Transverse colon (tissue), 4 donors: ENCODE data around the gene ASCL5.

Experiments
- POLR2A ChIP-seq: fragments of 450-650 bp; IDR thresholded peaks from one replicate; pipeline ENCODE4 v1.6.1; 2016; ENCODE audit warnings: antibody characterized with exemption, mild to moderate bottlenecking, moderate library complexity
- POLR2AphosphoS5 ChIP-seq, 3 donors: sonication (generic); formaldehyde crosslinking; IDR thresholded peaks; one replicate each; pipeline ENCODE4 v1.6.1; 2016; ENCODE audit warnings: antibody characterized with exemption in 3 of 3
- TF ChIP-seq, protein P1 (sequence below), 5 experiments: fragments of 200-600 bp in 3 of 5; fragments of 450-650 bp in 2 of 5; sonication (generic) in 3 of 5; IDR thresholded peaks; 1 replicate in 2 of 5; 2 replicates in 3 of 5; pipeline ENCODE4 v1.5.1; 2016 to 2017; ENCODE audit warnings: antibody characterized with exemption in 5 of 5, inconsistent platforms in 3 of 5, mild to moderate bottlenecking in 2 of 5, moderate library complexity in 1 of 5

- no peak for TF ChIP-seq POLR2A
- TF ChIP-seq POLR2AphosphoS5 (IDR thresholded peaks at IDR 0.05): no peak
- TF ChIP-seq, protein P1, sequence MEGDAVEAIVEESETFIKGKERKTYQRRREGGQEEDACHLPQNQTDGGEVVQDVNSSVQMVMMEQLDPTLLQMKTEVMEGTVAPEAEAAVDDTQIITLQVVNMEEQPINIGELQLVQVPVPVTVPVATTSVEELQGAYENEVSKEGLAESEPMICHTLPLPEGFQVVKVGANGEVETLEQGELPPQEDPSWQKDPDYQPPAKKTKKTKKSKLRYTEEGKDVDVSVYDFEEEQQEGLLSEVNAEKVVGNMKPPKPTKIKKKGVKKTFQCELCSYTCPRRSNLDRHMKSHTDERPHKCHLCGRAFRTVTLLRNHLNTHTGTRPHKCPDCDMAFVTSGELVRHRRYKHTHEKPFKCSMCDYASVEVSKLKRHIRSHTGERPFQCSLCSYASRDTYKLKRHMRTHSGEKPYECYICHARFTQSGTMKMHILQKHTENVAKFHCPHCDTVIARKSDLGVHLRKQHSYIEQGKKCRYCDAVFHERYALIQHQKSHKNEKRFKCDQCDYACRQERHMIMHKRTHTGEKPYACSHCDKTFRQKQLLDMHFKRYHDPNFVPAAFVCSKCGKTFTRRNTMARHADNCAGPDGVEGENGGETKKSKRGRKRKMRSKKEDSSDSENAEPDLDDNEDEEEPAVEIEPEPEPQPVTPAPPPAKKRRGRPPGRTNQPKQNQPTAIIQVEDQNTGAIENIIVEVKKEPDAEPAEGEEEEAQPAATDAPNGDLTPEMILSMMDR (IDR thresholded peaks at IDR 0.05): no peak
Observed at GRCh38 chr1:201083741-201084140, 43.2 kb downstream of the ASCL5 start.
